Stromal cell of bone marrow (primary cell): ENCODE data around the gene APBA1.

Source experiments
- DNase-seq: peaks from one replicate; pipeline ENCODE4 v3.0.0-alpha.2; 2012; ENCODE audit warnings: low read depth

The APBA1 gene

GRCh38 chr9:69657269-69657668, 14.9 kb downstream of the APBA1 start:
- no peak for DNase-seq

GRCh38 chr9:69655065-69655464, 17.1 kb downstream of the APBA1 start:
- DNase-seq: no peak

DNA sequence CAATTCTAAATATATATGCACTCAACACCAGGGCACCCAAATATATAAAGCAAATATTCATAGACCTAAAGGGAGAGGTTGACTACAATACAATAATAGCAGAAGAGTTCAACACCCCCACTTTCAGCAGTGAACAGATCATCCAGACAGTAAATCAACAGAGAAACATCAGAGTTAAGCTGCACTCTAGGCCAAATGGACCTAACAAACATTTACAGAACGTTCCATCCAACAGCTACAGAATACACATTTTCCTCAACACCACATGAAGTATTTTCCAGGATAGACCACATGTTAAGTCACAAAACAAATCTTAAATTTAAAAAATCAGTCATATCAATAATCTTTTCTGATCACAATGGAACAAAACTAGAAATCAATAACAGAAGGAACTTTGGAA, 18.9 kb downstream of the APBA1 start:
- no peak for DNase-seq

- peak; percentile 21 for DNase-seq
These were observed 22.5 kb downstream of the APBA1 start for GRCh38 chr9:69649566-69650250.

DNA sequence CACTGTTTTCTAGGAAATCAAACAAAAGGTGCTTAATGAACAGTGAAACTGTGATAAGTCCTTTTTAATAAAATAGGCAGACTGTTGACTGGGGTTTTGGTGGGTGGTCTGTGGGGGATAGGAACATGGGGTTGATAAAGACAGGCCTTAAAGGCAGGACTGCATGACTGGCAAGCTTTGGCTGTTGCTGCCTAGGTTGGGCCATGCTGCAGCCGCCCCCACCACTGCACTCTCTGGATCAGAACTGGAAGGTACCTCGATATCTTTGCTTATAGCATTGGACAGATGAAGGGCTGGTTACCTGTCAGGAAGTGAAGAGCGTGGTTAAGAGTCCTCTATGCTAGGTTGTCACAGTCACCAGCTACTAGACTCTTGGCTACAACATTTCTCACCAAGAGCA, 24.4 kb downstream of the APBA1 start:
- DNase-seq: no peak

DNA sequence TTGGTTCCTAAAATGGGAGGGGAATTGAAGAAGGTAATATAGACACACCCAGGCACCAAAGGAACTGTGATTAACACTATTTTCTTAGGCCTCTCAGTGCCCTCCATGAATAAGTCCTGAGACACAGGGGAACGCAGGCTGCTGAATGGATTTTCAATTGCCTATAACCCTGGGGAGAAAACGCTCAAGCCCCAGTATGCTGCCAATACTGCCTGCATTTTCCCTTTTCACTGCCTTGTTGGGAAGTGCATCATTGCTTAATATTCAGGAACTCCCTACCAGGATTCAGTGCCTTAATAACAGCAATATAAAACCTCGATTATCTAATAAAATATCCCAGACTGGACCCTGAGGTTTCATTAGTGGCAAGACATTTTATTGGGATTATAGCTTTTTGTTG, 25.4 kb downstream of the APBA1 start:
- no peak for DNase-seq

- no peak for DNase-seq
These were observed 26.7 kb downstream of the APBA1 start for GRCh38 chr9:69645488-69645887.

GRCh38 chr9:69643098-69643497, 29.1 kb downstream of the APBA1 start:
- no peak for DNase-seq

GRCh38 chr9:69637817-69638200, 34.4 kb downstream of the APBA1 start:
- peak; percentile 21 for DNase-seq

GRCh38 chr9:69637193-69637816, 34.9 kb downstream of the APBA1 start:
- DNase-seq: no peak

DNA sequence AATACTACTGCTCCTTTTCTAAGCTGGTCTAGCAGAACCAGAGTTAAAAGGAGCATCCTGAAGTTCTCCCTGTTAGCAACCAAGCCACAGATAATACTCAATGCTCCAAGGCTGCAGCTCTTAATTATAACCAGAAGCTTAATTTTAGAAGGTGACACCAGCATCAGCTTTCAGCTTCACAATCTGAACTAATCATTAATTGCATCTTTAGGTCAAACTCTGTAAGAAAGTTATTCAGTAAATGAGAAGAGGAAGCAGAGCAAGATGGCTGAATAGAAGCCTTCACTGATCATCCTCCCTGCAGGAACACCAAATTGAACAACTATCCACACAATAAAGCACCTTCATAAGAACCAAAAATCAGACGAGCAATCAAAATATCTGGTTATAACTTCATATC, 38.5 kb downstream of the APBA1 start:
- DNase-seq: no peak

DNA sequence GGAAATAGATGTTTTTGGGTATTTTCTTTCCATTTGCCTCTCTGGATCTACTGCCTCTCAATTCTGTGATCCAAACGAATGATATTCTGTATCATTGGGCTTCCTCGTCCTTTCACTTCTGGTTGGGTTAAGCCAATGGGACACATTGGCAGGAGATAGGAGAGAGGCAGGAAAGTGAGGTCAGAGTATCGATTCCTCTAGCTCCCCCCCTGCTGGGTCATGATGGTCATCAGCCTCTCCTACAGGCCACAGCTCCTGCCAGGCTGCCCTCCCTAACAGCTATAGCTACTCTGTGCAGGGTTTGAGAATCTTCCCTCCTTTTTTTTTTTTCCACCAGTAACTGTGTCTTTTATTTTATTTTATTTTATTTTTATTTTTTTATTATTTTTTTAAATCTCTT, 39.4 kb downstream of the APBA1 start:
- no peak for DNase-seq

- DNase-seq: no peak
These were observed 44.9 kb downstream of the APBA1 start for GRCh38 chr9:69627281-69627680.

DNA sequence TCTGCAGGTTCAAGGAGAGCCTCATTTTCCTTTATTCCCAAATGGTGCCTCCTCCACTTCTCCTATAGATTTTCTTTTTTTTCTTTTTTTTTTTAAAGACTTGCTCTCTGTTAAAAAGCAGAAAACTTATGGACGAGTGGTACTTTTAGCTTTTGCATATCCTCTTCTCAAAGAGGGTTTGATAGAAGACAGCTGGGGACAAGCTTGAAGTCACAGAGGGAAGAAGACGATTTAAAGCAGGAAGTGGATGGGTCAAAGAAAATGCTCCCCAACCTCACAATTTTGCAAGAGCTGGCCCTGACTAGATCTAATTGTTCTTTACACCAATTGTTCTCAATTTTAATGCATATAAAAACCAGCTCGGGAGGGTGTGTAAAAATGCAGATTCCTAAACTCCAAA, 48.9 kb downstream of the APBA1 start:
- DNase-seq: no peak

GRCh38 chr9:69622676-69623075, 49.5 kb downstream of the APBA1 start:
- DNase-seq: peak; percentile 15

GRCh38 chr9:69621730-69622460, 50.3 kb downstream of the APBA1 start:
- DNase-seq: no peak

- no peak for DNase-seq
These were observed 51.4 kb downstream of the APBA1 start for GRCh38 chr9:69620731-69621130.

GRCh38 chr9:69619233-69619632, 52.9 kb downstream of the APBA1 start:
- no peak for DNase-seq

DNA sequence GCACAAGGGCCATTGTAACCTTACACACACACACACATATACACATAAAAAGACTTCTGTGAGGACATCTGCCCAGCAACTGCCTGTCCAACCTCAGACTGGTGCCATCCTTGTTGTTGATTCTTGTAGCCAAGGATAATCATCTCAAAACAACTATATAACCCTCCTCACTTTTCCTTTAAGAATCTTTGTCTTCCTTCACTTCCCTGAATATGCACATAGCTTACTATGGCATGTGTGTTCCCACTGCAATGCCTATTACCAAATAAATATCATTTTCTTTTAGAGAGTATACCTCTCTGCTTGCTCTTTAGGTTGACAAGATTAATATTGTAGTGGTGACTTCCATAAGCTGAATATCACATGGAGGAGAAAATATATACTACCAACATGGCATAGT, 55.2 kb downstream of the APBA1 start:
- DNase-seq: no peak

DNA sequence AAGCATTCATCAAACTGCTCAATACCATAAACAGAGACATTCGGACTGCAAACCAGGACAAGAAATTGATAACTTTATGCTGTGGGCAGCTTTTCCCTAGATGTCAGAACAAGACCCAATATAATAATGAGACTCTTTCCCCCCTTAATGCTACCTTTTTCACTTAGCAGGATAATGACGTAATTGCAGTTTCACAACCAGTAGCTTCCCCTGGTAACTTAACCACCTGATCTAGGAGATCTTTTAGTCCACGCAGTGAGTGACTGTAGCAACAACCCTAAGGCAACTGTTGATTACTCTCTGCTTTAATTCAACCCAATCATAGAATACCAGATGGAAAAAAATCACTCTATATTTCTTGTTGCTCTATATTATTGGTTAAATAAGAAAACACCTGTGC, 56.3 kb downstream of the APBA1 start:
- DNase-seq: no peak

GRCh38 chr9:69611221-69611620, 61.0 kb downstream of the APBA1 start:
- no peak for DNase-seq

GRCh38 chr9:69609156-69609555, 63.0 kb downstream of the APBA1 start:
- DNase-seq: no peak

GRCh38 chr9:69606089-69606488, 66.1 kb downstream of the APBA1 start:
- no peak for DNase-seq
